Nephron progenitor cell (in vitro differentiated cells): ENCODE measurements around the gene CDKAL1.
"Not testable (repeated sequence)": the region's sequence is repeated elsewhere in the genome, so short reads cannot be mapped to it uniquely, and the experiment has no call there.

Experiments used
- DNase-seq: peaks from one replicate; pipeline ENCODE4 v3.0.0; 2021
- H3K27ac Mint-ChIP-seq: 2 replicates; pipeline ENCODE4 v1.8.0; 2021; ENCODE audit warnings: mild to moderate bottlenecking, moderate library complexity, mixed read lengths
- H3K27me3 Mint-ChIP-seq: 2 replicates; pipeline ENCODE4 v1.8.0; 2021; ENCODE audit warnings: mild to moderate bottlenecking, low read depth, mixed read lengths; ENCODE audit not compliant: poor library complexity
- H3K36me3 Mint-ChIP-seq: 2 replicates; pipeline ENCODE4 v1.8.0; 2021; ENCODE audit warnings: low read depth, mixed read lengths
- H3K4me1 Mint-ChIP-seq: 2 replicates; pipeline ENCODE4 v1.8.0; 2021; ENCODE audit warnings: mixed read lengths
- H3K4me3 Mint-ChIP-seq: 2 replicates; pipeline ENCODE4 v1.8.0; 2021; ENCODE audit warnings: mild to moderate bottlenecking, moderate library complexity, mixed read lengths
- H3K9me3 Mint-ChIP-seq: 2 replicates; pipeline ENCODE4 v1.8.0; 2021; ENCODE audit warnings: mild to moderate bottlenecking, moderate library complexity, mixed read lengths
- CTCF ChIP-seq: fragments of 200-600 bp; sonication (generic); IDR thresholded peaks from 2 replicates; pipeline ENCODE4 v1.5.0; 2021; ENCODE audit warnings: antibody characterized with exemption

Gene CDKAL1

DNA sequence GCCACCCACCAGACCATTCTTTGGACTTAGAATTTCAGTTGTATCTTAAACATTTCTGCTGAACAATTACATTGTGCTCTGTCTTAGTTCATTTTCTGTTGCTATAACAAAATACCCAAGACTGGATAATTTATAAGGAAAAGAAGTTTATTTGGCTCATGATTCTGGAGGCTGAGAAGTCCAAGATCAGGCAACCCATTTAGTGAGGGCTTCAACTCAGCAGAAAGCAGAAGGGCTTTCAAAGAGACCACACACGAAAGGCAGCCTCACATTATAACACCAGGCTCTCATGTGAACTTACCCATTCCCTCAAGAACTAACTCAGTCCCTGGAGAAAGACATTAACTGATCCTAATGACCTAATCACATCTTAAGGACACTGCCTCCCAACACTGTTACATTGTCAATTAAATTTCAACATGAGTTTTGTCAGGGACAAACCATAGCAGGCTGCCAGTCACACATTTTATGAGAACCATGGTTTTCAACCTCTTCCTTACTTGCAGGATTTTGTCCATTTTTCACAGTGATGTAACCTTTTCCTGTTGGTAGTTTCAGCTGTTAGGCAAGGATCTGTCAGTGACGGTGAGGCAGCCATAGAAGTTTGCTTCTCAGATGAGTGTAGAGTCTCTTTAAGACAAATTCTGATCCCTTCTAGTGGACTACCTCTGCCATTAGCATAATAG lies 659.7 kb downstream of the CDKAL1 start:
- no peak for TF ChIP-seq CTCF
- Mint-ChIP-seq H3K4me1 (peaks cover 32% of the 10 kb centered on the region), H3K36me3 (peaks cover 26% of the 10 kb centered on the region), H3K4me3 (no peak overlapping the region), H3K27ac (no peak overlapping the region), H3K9me3 (peaks cover 21% of the 10 kb centered on the region), H3K27me3 (no peaks in the 10 kb centered on the region)
- DNase-seq: no peak

DNA sequence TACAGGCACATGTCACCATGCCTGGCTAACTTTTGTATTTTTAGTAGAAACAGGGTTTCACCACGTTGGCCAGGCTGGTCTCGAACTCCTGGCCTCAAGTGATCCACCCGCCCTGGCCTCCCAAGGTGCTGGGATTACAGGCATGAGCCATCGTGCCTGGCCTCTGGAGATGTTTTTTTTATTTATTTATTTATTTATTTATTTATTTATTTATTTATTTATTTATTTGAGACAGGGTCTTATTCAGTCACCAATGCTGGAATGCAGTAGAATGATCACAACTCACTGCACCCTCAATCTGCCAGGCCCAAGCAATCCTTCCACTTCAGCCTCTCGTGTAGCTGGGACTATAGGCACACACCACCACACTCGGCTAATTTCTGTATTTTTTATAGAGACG lies 661.0 kb downstream of the CDKAL1 start:
- peaks cover 44% of the 10 kb centered on the region for H3K4me1 Mint-ChIP-seq
- H3K4me3 Mint-ChIP-seq, H3K27me3 Mint-ChIP-seq, H3K27ac Mint-ChIP-seq, DNase-seq: not testable (repeated sequence)
- peaks cover 26% of the 10 kb centered on the region for H3K36me3 Mint-ChIP-seq
- peaks cover 21% of the 10 kb centered on the region for H3K9me3 Mint-ChIP-seq

GRCh38 chr6:21198032-21198640 lies 663.9 kb downstream of the CDKAL1 start:
- Mint-ChIP-seq H3K4me3 (peak overlapping the region; percentile 23), H3K36me3 (peaks cover 14% of the 10 kb centered on the region), H3K4me1 (peaks cover 63% of the 10 kb centered on the region), H3K27me3 (no peaks in the 10 kb centered on the region), H3K27ac (peak overlapping the region; percentile 62), H3K9me3 (peaks cover 13% of the 10 kb centered on the region)
- no peak for TF ChIP-seq CTCF
- no peak for DNase-seq

GRCh38 chr6:21199262-21199661 lies 665.0 kb downstream of the CDKAL1 start:
- peak overlapping the region; percentile 49 for H3K27ac Mint-ChIP-seq
- peaks cover 10% of the 10 kb centered on the region for H3K36me3 Mint-ChIP-seq
- peaks cover 63% of the 10 kb centered on the region for H3K4me1 Mint-ChIP-seq
- DNase-seq: peak; percentile 12
- peaks cover 5% of the 10 kb centered on the region for H3K9me3 Mint-ChIP-seq
- peaks cover 3% of the 10 kb centered on the region for H3K27me3 Mint-ChIP-seq
- TF ChIP-seq CTCF: no peak
- H3K4me3 Mint-ChIP-seq: peak overlapping the region; percentile 6

GRCh38 chr6:21200134-21200870 lies 666.0 kb downstream of the CDKAL1 start:
- Mint-ChIP-seq H3K27ac (peak overlapping the region; percentile 76), H3K4me3 (no peak overlapping the region), H3K27me3 (peaks cover 3% of the 10 kb centered on the region), H3K4me1 (peaks cover 63% of the 10 kb centered on the region), H3K36me3 (peaks cover 18% of the 10 kb centered on the region), H3K9me3 (peaks cover 15% of the 10 kb centered on the region)
- no peak for DNase-seq
- no peak for TF ChIP-seq CTCF

- peak overlapping the region; percentile 73 for H3K27ac Mint-ChIP-seq
- H3K9me3 Mint-ChIP-seq: peaks cover 20% of the 10 kb centered on the region
- peaks cover 3% of the 10 kb centered on the region for H3K27me3 Mint-ChIP-seq
- peaks cover 62% of the 10 kb centered on the region for H3K4me1 Mint-ChIP-seq
- no peak for TF ChIP-seq CTCF
- H3K36me3 Mint-ChIP-seq: peaks cover 24% of the 10 kb centered on the region
- DNase-seq: no peak
- peak overlapping the region; percentile 9 for H3K4me3 Mint-ChIP-seq
These were observed 666.9 kb downstream of the CDKAL1 start for GRCh38 chr6:21201187-21201586.
